Endothelial cell of umbilical vein (primary cell): ENCODE measurements around the gene MUC2. TPM values are rescaled to one million over a fixed set of nuclear protein-coding genes. Genes with fewer than 3 reads are reported as not detected.

Source experiments
- BruUV-seq: library from RNA; stranded (reverse); fragments of 400-500 nt; replicated peaks from 2 replicates; lab custom pipeline; 2021; lab: Mats Ljungman, UMichigan
- CTCF ChIA-PET: fragments of 300-600, 350-600 bp; sonication (Branson Sonifier 250); formaldehyde crosslinking; loops from one replicate; lab custom pipeline; 2021; ENCODE audit warnings: antibody characterized with exemption, inconsistent platforms; lab: Charles Lee
- POLR2A ChIA-PET: fragments of 300-600, 350-600 bp; sonication (Branson Sonifier 250); formaldehyde crosslinking; loops from one replicate; lab custom pipeline; 2021; ENCODE audit warnings: antibody characterized with exemption, inconsistent platforms; lab: Charles Lee
- DNase-seq: peaks from one replicate; pipeline ENCODE4 v3.0.0-alpha.2; 2011; ENCODE audit warnings: low read depth, low spot score
- FAIRE-seq: peaks from 2 replicates; lab custom pipeline; 2011; peaks lifted over from hg19 to GRCh38; lab: Jason Lieb, UNC
- H2AFZ ChIP-seq: 2 replicates; pipeline ENCODE4 v1.6.0; 2012; ENCODE audit warnings: low read depth, low read length, control low read depth, inconsistent platforms
- H3K27ac ChIP-seq: 2 replicates; pipeline ENCODE4 v1.5.1; 2011; ENCODE audit warnings: low read depth, mild to moderate bottlenecking, control low read depth, low read length, moderate library complexity; ENCODE audit not compliant: insufficient read depth
- H3K27me3 ChIP-seq, 2 experiments: 2 replicates each; pipeline versions ENCODE4 v1.6.0 to v1.6.1; 2011; ENCODE audit warnings: low read length in 2 of 2, mixed read lengths in 1 of 2; ENCODE audit not compliant: control insufficient read depth in 2 of 2, insufficient read depth in 2 of 2
- H3K36me3 ChIP-seq, 2 experiments: 2 replicates in 1 of 2; 3 replicates in 1 of 2; pipeline ENCODE4 v1.5.1; 2011; ENCODE audit warnings: low read length in 2 of 2, mild to moderate bottlenecking in 1 of 2, moderate library complexity in 1 of 2; ENCODE audit not compliant: control insufficient read depth in 2 of 2, insufficient read depth in 2 of 2; ENCODE audit errors: extremely low read depth in 1 of 2
- H3K4me1 ChIP-seq: 3 replicates; pipeline ENCODE4 v1.5.1; 2011; ENCODE audit warnings: mild to moderate bottlenecking, low read length; ENCODE audit not compliant: control insufficient read depth, insufficient read depth; ENCODE audit errors: extremely low read depth
- H3K4me2 ChIP-seq: 2 replicates; pipeline ENCODE4 v1.6.1; 2011; ENCODE audit warnings: low read length, control low read depth, mixed read lengths; ENCODE audit not compliant: insufficient read depth
- H3K4me3 ChIP-seq, 3 experiments: fragments of 200-600 bp in 1 of 3; sonication (generic), shearing (Covaris generic) in 1 of 3; replicated peaks in 1 of 3; 2 replicates each; pipeline ENCODE4 v1.5.1; 2011 to 2016; ENCODE audit warnings: control low read depth in 3 of 3, low read length in 3 of 3, mild to moderate bottlenecking in 2 of 3, inconsistent platforms in 1 of 3, low read depth in 1 of 3, moderate library complexity in 1 of 3; ENCODE audit not compliant: insufficient read depth in 1 of 3
- H3K79me2 ChIP-seq: 2 replicates; pipeline ENCODE4 v1.6.0; 2012; ENCODE audit warnings: low read length, inconsistent platforms; ENCODE audit not compliant: control insufficient read depth, insufficient read depth
- H3K9ac ChIP-seq: replicated peaks from 2 replicates; pipeline ENCODE3; 2011; ENCODE audit warnings: low read length, control low read depth; ENCODE audit not compliant: insufficient read depth; ENCODE audit errors: extremely low read depth
- H3K9me1 ChIP-seq: replicated peaks from 3 replicates; pipeline ENCODE4 v1.6.0; 2011; ENCODE audit warnings: mild to moderate bottlenecking, low read length; ENCODE audit not compliant: control insufficient read depth, insufficient read depth; ENCODE audit errors: extremely low read depth
- H3K9me3 ChIP-seq: replicated peaks from 2 replicates; pipeline ENCODE4 v1.5.1; 2012; ENCODE audit warnings: low read length, inconsistent platforms; ENCODE audit not compliant: control insufficient read depth, insufficient read depth
- H4K20me1 ChIP-seq: replicated peaks from 2 replicates; pipeline ENCODE3; 2011; ENCODE audit warnings: mild to moderate bottlenecking, low read length; ENCODE audit not compliant: control insufficient read depth, insufficient read depth; ENCODE audit errors: extremely low read depth
- CTCF ChIP-seq, 2 donors: IDR thresholded peaks; 1 replicate in 1 of 2; 2 replicates in 1 of 2; pipeline ENCODE4 v1.5.1; 2011; ENCODE audit warnings: low read length in 2 of 2, mild to moderate bottlenecking in 2 of 2, moderate library complexity in 2 of 2, control low read depth in 1 of 2, inconsistent platforms in 1 of 2, low read depth in 1 of 2; ENCODE audit not compliant: insufficient read depth in 1 of 2; ENCODE audit errors: extremely low read depth in 1 of 2
- EZH2 ChIP-seq: IDR thresholded peaks from 2 replicates; pipeline ENCODE4 v1.6.1; 2012; ENCODE audit warnings: borderline replicate concordance, low read depth, mild to moderate bottlenecking, moderate library complexity, low read length, inconsistent platforms; ENCODE audit not compliant: severe bottlenecking
- FOS ChIP-seq: IDR thresholded peaks from 2 replicates; pipeline ENCODE4 v1.6.1; 2011; ENCODE audit warnings: mild to moderate bottlenecking, low read length, moderate library complexity, borderline replicate concordance; ENCODE audit not compliant: insufficient read depth
- GATA2 ChIP-seq: IDR thresholded peaks from 2 replicates; pipeline ENCODE4 v1.7.0; 2011; ENCODE audit warnings: low read depth, mild to moderate bottlenecking, moderate library complexity, mixed read lengths, low read length; ENCODE audit not compliant: insufficient read length, insufficient read depth
- JUN ChIP-seq: IDR thresholded peaks from 2 replicates; pipeline ENCODE4 v1.6.1; 2011; ENCODE audit warnings: borderline replicate concordance, low read depth; ENCODE audit not compliant: insufficient read length, insufficient read depth
- MAX ChIP-seq: IDR thresholded peaks from 2 replicates; pipeline ENCODE4 v1.6.1; 2011; ENCODE audit not compliant: insufficient read depth, insufficient read length
- MYC ChIP-seq: IDR thresholded peaks from one replicate; pipeline ENCODE4 v1.6.1; 2011; ENCODE audit warnings: mild to moderate bottlenecking, low read depth, low read length
- POLR2A ChIP-seq: IDR thresholded peaks from 2 replicates; pipeline ENCODE4 v1.6.1; 2012; ENCODE audit warnings: low read depth, mild to moderate bottlenecking, control low read depth, low read length
- POLR2AphosphoS5 ChIP-seq: IDR thresholded peaks from 2 replicates; pipeline ENCODE4 v1.6.1; 2012; ENCODE audit warnings: low read depth, mild to moderate bottlenecking, control low read depth, low read length, moderate library complexity; ENCODE audit not compliant: insufficient read depth
- dilution Hi-C: fragments of 300-500 bp; cut with MboI; formaldehyde crosslinking; loops from one replicate; pipeline ENCODE4 v1.15.0; 2019; ENCODE audit warnings: low sequenced_read_pairs; ENCODE audit not compliant: extremely low pct_ligation_motif_present
- intact Hi-C: fragments of 100-400 bp; cut with micrococcal nuclease; formaldehyde crosslinking; loops from one replicate; pipeline ENCODE4 v1.10.0; 2022
- polyA plus RNA-seq, 4 experiments: library from polyadenylated mRNA; depleted of rRNA in 3 of 4; stranded (reverse) in 3 of 4; unstranded in 1 of 4; fragments of >200 nt; gene quantifications; 2 replicates each; pipeline versions ENCODE4 v1.2.1 to v1.2.3, GENCODE V29; 2011 to 2012; ENCODE audit warnings: missing spikeins in 1 of 4
- total RNA-seq: library from RNA; stranded (reverse); gene quantifications from 2 replicates; pipeline ENCODE4 v1.2.3, GENCODE V29; 2021

Gene MUC2
- total and polyA plus RNA-seq, 2 donors (not counting 3 experiments of a cell fraction or from before 2014, with no cell fraction given) = not detected

DNA sequence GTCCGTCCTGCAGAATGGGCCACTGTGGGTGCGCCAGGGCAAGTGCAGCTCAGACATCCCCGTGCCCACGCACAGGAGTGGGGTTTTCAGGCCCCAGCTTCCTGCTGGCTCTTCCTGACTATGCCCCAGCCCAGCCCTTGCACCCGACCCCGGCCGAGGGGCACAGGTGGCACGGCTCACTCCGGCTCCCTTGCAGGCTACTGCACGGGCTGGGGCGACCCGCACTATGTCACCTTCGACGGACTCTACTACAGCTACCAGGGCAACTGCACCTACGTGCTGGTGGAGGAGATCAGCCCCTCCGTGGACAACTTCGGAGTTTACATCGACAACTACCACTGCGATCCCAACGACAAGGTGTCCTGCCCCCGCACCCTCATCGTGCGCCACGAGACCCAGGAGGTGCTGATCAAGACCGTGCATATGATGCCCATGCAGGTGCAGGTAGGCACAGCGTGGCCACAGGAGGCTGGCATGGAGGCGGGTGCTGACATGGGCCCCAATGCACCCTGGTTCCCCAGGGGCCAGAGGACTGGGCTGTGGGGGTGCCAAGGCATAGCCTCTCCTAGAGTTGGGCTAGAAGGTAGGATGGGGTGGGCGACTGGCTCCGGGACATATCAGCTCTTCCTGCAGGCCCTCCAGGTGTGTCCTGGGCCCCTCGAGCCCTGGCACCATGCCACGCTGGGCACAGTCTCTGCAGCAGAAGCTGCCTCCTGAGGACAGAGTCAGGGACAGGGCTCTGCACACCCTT lies 27.7 kb downstream of the MUC2 start:
- Histone ChIP-seq H3K27ac (no peak overlapping the region), H3K27me3 (no peaks in the 10 kb centered on the region), H3K9ac (no peak overlapping the region), H3K79me2 (no peaks in the 10 kb centered on the region), H3K9me3 (no peaks in the 10 kb centered on the region), H3K4me3 (no peak overlapping the region), H2AFZ (no peak overlapping the region), H3K9me1 (no peaks in the 10 kb centered on the region), H3K36me3 (no peaks in the 10 kb centered on the region), H3K4me1 (no peaks in the 10 kb centered on the region), H4K20me1 (no peaks in the 10 kb centered on the region), H3K4me2 (no peak overlapping the region)
- TF ChIP-seq MYC (no peak), JUN (no peak), CTCF (IDR thresholded peaks at IDR 0.05; ENCODE audit: extremely low read depth in 1 of 2, insufficient read depth in 1 of 2, low read depth in 1 of 2, low read length in 2 of 2) (no peak), GATA2 (no peak), POLR2A (no peak), POLR2AphosphoS5 (no peak), FOS (no peak), MAX (no peak), EZH2 (no peak)
- DNase-seq (no peak), FAIRE-seq (no peak)
- dilution Hi-C loops = no loop called here
- intact Hi-C loops = no loop called here
- no TSS peak for BruUV-seq
- ChIA-PET CTCF (no interaction called here), POLR2A (no interaction called here)
